H1 (cell line): ENCODE results near the gene FANCD2OS. TPM values are rescaled to one million over a fixed set of nuclear protein-coding genes. Genes with fewer than 3 reads are reported as not detected.

Experiments
- EP300 ChIP-seq, 2 experiments: IDR thresholded peaks; 1 replicate in 1 of 2; 2 replicates in 1 of 2; pipeline ENCODE4 v1.6.1; 2011 to 2012; ENCODE audit warnings: low read depth in 2 of 2, low read length in 2 of 2, mild to moderate bottlenecking in 2 of 2, borderline replicate concordance in 1 of 2, inconsistent platforms in 1 of 2, moderate library complexity in 1 of 2
- HDAC6 ChIP-seq: IDR thresholded peaks from one replicate; pipeline ENCODE4 v1.7.1; 2012; ENCODE audit warnings: low read depth, mild to moderate bottlenecking, inconsistent platforms, low read length, moderate library complexity
- JUND ChIP-seq: IDR thresholded peaks from 2 replicates; pipeline ENCODE4 v1.6.1; 2011; ENCODE audit warnings: mild to moderate bottlenecking, improper control_type of control experiment, low read length
- SIN3A ChIP-seq, 2 experiments: IDR thresholded peaks in 1 of 2; conservative IDR thresholded peaks in 1 of 2; 2 replicates each; pipeline ENCODE4 v1.6.1; 2011 to 2012; ENCODE audit warnings: low read length in 2 of 2, improper control_type of control experiment in 1 of 2, low read depth in 1 of 2, mild to moderate bottlenecking in 1 of 2
- SRF ChIP-seq: IDR thresholded peaks from 2 replicates; pipeline ENCODE4 v1.6.1; 2011; ENCODE audit warnings: mild to moderate bottlenecking, low read depth, low read length, moderate library complexity
- polyA plus RNA-seq, 7 experiments: library from polyadenylated mRNA; depleted of rRNA in 3 of 7; stranded (reverse) in 5 of 7; unstranded in 2 of 7; fragments of >200 nt in 5 of 7; fragments of 200-250 nt in 2 of 7; gene quantifications; 1 replicate in 5 of 7; 2 replicates in 1 of 7; 4 replicates in 1 of 7; pipeline versions ENCODE4 v1.2.1 to v1.2.3, GENCODE V29; 2011 to 2013; ENCODE audit warnings: missing spikeins in 2 of 7, mixed read lengths in 2 of 7
- total RNA-seq: library from RNA; stranded (reverse); fragmentation: NEBNext Ultra II Directional; extraction: Animal tissue kit (Norgen Biotek cat#: 25700); gene quantifications from 2 replicates; pipeline ENCODE4 v1.2.1, GENCODE V29; 2021
- TF ChIP-seq, protein P1 (sequence below): fragments of 300-600 bp; sonication (generic); IDR thresholded peaks from 2 replicates; pipeline ENCODE4 v1.7.1; 2012; ENCODE audit warnings: low read length, moderate library complexity, mild to moderate bottlenecking, inconsistent platforms; ENCODE audit not compliant: insufficient replicate concordance
- TF ChIP-seq, protein P2 (sequence below): IDR thresholded peaks from 2 replicates; pipeline ENCODE4 v1.6.1; 2012; ENCODE audit warnings: low read length, inconsistent platforms
- TF ChIP-seq, protein P3 (sequence below): IDR thresholded peaks from 2 replicates; pipeline ENCODE4 v1.6.1; 2012; ENCODE audit warnings: inconsistent platforms

Gene FANCD2OS
- total and polyA plus RNA-seq, 2 of the 8 experiments (the other 6 are each of a cell fraction or from before 2014, with no cell fraction given): not detected

DNA sequence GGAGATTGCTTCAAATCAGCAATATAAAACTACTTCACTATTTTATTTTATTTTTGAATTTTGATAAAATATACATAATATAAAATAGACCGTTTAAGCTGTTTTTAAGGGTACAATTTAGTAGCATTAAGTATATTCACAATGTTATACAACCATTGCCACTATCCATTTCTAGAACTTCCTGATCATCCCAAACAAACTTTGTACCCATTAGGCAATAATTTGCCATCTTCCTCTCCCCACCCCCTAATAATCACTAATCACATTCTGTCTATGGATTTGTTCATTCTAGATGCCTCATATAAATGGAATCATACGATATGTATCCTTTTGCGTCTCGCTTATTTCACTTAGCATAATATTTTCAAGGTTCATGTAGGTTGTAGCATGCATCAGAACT is 53.0 kb downstream of the FANCD2OS start (continued):
- TF ChIP-seq, protein P1, sequence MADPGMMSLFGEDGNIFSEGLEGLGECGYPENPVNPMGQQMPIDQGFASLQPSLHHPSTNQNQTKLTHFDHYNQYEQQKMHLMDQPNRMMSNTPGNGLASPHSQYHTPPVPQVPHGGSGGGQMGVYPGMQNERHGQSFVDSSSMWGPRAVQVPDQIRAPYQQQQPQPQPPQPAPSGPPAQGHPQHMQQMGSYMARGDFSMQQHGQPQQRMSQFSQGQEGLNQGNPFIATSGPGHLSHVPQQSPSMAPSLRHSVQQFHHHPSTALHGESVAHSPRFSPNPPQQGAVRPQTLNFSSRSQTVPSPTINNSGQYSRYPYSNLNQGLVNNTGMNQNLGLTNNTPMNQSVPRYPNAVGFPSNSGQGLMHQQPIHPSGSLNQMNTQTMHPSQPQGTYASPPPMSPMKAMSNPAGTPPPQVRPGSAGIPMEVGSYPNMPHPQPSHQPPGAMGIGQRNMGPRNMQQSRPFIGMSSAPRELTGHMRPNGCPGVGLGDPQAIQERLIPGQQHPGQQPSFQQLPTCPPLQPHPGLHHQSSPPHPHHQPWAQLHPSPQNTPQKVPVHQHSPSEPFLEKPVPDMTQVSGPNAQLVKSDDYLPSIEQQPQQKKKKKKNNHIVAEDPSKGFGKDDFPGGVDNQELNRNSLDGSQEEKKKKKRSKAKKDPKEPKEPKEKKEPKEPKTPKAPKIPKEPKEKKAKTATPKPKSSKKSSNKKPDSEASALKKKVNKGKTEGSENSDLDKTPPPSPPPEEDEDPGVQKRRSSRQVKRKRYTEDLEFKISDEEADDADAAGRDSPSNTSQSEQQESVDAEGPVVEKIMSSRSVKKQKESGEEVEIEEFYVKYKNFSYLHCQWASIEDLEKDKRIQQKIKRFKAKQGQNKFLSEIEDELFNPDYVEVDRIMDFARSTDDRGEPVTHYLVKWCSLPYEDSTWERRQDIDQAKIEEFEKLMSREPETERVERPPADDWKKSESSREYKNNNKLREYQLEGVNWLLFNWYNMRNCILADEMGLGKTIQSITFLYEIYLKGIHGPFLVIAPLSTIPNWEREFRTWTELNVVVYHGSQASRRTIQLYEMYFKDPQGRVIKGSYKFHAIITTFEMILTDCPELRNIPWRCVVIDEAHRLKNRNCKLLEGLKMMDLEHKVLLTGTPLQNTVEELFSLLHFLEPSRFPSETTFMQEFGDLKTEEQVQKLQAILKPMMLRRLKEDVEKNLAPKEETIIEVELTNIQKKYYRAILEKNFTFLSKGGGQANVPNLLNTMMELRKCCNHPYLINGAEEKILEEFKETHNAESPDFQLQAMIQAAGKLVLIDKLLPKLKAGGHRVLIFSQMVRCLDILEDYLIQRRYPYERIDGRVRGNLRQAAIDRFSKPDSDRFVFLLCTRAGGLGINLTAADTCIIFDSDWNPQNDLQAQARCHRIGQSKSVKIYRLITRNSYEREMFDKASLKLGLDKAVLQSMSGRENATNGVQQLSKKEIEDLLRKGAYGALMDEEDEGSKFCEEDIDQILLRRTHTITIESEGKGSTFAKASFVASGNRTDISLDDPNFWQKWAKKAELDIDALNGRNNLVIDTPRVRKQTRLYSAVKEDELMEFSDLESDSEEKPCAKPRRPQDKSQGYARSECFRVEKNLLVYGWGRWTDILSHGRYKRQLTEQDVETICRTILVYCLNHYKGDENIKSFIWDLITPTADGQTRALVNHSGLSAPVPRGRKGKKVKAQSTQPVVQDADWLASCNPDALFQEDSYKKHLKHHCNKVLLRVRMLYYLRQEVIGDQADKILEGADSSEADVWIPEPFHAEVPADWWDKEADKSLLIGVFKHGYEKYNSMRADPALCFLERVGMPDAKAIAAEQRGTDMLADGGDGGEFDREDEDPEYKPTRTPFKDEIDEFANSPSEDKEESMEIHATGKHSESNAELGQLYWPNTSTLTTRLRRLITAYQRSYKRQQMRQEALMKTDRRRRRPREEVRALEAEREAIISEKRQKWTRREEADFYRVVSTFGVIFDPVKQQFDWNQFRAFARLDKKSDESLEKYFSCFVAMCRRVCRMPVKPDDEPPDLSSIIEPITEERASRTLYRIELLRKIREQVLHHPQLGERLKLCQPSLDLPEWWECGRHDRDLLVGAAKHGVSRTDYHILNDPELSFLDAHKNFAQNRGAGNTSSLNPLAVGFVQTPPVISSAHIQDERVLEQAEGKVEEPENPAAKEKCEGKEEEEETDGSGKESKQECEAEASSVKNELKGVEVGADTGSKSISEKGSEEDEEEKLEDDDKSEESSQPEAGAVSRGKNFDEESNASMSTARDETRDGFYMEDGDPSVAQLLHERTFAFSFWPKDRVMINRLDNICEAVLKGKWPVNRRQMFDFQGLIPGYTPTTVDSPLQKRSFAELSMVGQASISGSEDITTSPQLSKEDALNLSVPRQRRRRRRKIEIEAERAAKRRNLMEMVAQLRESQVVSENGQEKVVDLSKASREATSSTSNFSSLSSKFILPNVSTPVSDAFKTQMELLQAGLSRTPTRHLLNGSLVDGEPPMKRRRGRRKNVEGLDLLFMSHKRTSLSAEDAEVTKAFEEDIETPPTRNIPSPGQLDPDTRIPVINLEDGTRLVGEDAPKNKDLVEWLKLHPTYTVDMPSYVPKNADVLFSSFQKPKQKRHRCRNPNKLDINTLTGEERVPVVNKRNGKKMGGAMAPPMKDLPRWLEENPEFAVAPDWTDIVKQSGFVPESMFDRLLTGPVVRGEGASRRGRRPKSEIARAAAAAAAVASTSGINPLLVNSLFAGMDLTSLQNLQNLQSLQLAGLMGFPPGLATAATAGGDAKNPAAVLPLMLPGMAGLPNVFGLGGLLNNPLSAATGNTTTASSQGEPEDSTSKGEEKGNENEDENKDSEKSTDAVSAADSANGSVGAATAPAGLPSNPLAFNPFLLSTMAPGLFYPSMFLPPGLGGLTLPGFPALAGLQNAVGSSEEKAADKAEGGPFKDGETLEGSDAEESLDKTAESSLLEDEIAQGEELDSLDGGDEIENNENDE: no peak
- TF ChIP-seq, protein P2, sequence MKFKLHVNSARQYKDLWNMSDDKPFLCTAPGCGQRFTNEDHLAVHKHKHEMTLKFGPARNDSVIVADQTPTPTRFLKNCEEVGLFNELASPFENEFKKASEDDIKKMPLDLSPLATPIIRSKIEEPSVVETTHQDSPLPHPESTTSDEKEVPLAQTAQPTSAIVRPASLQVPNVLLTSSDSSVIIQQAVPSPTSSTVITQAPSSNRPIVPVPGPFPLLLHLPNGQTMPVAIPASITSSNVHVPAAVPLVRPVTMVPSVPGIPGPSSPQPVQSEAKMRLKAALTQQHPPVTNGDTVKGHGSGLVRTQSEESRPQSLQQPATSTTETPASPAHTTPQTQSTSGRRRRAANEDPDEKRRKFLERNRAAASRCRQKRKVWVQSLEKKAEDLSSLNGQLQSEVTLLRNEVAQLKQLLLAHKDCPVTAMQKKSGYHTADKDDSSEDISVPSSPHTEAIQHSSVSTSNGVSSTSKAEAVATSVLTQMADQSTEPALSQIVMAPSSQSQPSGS: no peak
- TF ChIP-seq EP300 (IDR thresholded peaks at IDR 0.05; ENCODE audit: borderline replicate concordance in 1 of 2, low read depth in 2 of 2, low read length in 2 of 2): no peak
- TF ChIP-seq, protein P3, sequence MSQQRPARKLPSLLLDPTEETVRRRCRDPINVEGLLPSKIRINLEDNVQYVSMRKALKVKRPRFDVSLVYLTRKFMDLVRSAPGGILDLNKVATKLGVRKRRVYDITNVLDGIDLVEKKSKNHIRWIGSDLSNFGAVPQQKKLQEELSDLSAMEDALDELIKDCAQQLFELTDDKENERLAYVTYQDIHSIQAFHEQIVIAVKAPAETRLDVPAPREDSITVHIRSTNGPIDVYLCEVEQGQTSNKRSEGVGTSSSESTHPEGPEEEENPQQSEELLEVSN: no peak
- TF ChIP-seq JUND: no peak
- no peak for TF ChIP-seq HDAC6
- TF ChIP-seq SRF: no peak
- TF ChIP-seq SIN3A (conservative IDR thresholded peaks at IDR 0.05 in 1 of 2, IDR thresholded peaks at IDR 0.05 in 1 of 2; ENCODE audit: low read depth in 1 of 2, low read length in 2 of 2): no peak
